ENCODE measurements around the gene CEP164.

Gene CEP164

DNA sequence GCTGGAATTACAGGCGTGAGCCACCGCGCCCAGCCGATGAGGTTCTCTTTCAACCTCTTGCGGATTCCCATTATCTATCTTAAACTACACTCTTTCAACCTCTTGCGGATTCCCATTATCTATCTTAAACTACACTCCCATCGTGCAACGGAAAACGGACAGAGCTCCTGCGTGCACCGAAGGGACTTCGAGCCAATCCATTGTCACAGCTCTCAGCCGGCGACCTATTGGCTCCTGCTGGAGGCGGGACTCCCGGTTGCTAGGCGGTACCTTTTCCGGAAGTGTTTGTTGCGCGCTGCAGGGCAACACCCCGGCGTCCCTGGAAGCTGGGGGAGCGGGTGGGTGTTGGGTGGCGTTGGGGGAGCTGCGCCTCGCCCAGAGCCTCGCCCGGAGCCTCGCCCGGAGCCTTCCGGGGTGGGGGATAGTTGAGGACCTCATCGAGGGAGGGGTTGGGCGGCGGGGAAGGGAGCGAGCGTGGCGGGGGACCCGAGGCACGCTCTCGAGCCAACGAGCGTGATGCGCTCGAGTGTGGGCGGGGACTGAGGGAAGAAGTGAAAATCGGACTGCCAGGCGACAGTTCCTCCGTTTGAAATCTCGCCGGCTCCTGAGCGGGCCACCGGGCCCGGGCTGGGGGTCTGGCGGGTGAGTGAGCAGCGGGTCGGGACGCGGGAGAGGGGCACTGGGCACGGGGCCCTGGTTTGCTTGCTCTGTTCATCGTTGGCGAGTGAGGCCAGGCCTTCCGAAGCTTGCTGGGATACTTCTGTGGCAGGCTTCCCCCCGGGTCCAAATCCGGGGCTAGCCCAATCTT is at the start of gene CEP164:
CEP164 (plus strand) TSS at position 288 of the 808 bp plus-strand sequence. CDS start 10,733 bp downstream, outside the sequence.
- peaks cover 6% of the 10 kb centered on the region for H3K4me1 Mint-ChIP-seq (ENCODE audit: low read depth)
- no peaks in the 10 kb centered on the region for H3K36me3 Mint-ChIP-seq (ENCODE audit: low read depth)
- H3K9me3 Mint-ChIP-seq: no peaks in the 10 kb centered on the region
- peaks cover 7% of the 10 kb centered on the region for H3K27me3 Mint-ChIP-seq (ENCODE audit: low read depth)
- peak within 1 kb of the TSS; percentile 66 for H3K27ac Mint-ChIP-seq
- DNase-seq (ENCODE audit: low spot score): peak; percentile 95
- H3K4me3 Mint-ChIP-seq: no peak within 1 kb of the TSS

DNA sequence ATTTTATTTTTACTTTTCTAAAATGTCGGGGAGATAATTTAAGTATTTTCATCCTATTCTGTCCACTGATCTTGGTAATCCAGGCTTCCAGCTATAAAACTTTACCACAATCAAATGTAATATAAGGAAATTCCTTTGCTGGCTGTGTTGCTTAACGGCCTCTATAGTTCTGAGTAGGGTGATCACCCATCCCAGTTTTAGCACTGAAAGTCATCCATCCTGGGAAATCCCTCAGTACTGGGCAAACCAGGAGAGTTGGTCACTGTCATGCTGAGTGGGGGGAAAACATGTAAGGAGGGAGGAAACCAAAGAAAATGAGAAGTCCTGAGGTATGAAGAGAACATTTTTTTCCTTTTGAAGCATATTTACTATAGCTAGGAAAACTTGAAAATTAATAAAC is 49.3 kb upstream of the CEP164 start:
- H3K4me1 Mint-ChIP-seq (ENCODE audit: low read depth): peaks cover 22% of the 10 kb centered on the region
- no peaks in the 10 kb centered on the region for H3K27me3 Mint-ChIP-seq (ENCODE audit: low read depth)
- peak overlapping the region; percentile 70 for H3K27ac Mint-ChIP-seq
- DNase-seq (ENCODE audit: low spot score): no peak
- H3K9me3 Mint-ChIP-seq: peaks cover 3% of the 10 kb centered on the region
- H3K4me3 Mint-ChIP-seq: peak overlapping the region; percentile 16
- peaks cover 32% of the 10 kb centered on the region for H3K36me3 Mint-ChIP-seq (ENCODE audit: low read depth)

DNA sequence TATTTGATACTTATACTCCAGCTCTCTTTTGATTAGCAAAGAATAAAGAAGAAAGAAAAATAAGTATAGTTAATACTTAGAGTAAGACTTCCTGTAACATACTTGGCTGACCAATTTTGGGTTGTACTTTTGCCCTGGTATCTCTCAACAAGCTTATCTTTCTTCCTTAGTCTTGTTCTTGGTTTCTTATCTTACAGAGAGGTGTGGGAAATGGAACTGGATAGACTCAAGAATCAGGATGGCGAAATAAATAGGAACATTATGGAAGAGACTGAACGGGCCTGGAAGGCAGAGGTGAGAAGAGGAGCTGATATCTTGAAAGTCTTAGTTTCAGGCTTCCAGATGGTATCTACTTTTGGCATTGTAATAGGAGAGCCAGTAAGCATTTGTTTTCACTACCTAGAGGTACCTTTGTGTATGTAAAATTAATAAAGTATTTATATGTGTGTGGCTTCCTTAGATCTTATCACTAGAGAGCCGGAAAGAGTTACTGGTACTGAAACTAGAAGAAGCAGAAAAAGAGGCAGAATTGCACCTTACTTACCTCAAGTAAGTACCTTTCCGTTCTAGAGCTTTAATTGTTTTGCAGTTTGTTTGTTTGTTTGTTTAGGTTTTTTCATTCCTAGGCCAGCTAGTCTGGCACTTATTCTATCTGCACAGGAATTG is 47.8 kb upstream of the CEP164 start:
- no peak for DNase-seq (ENCODE audit: low spot score)
- Mint-ChIP-seq H3K9me3 (no peaks in the 10 kb centered on the region), H3K36me3 (ENCODE audit: low read depth) (peaks cover 30% of the 10 kb centered on the region), H3K27me3 (ENCODE audit: low read depth) (no peaks in the 10 kb centered on the region), H3K27ac (peak overlapping the region; percentile 87), H3K4me3 (peak overlapping the region; percentile 60), H3K4me1 (ENCODE audit: low read depth) (peaks cover 22% of the 10 kb centered on the region)

DNA sequence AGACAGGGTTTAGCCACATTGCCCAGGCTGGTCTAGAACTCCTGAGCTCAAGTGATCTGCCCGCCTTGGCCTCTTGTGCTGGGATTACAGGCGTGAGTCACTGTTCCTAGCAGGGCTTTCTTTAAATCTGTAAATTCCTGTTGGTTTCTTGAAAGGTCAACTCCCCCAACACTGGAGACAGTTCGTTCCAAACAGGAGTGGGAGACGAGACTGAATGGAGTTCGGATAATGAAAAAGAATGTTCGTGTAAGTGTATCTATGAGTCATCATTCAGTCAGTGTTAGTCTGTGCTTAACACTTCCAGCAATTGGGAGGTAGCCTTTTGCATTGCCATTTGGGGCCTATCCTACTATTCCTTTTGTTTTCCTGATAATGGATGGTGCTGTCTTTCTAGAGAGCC is 46.5 kb upstream of the CEP164 start:
- Mint-ChIP-seq H3K27me3 (ENCODE audit: low read depth) (no peaks in the 10 kb centered on the region), H3K27ac (no peak overlapping the region), H3K4me3 (no peak overlapping the region), H3K9me3 (no peaks in the 10 kb centered on the region), H3K36me3 (ENCODE audit: low read depth) (peaks cover 24% of the 10 kb centered on the region), H3K4me1 (ENCODE audit: low read depth) (peaks cover 14% of the 10 kb centered on the region)
- no peak for DNase-seq (ENCODE audit: low spot score)

DNA sequence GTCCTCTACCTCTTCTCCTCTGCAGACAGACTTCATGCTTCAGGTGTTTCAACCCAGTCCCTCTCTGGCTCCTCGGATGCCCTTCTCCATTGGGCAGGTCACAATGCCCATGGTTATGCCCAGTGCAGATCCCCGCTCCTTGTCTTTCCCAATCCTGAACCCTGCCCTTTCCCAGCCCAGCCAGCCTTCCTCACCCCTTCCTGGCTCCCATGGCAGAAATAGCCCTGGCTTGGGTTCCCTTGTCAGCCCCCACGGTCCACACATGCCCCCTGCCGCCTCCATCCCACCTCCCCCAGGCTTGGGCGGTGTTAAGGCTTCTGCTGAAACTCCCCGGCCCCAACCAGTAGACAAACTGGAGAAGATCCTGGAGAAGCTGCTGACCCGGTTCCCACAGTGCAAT is 45.8 kb upstream of the CEP164 start:
- Mint-ChIP-seq H3K4me1 (ENCODE audit: low read depth) (peaks cover 14% of the 10 kb centered on the region), H3K9me3 (no peaks in the 10 kb centered on the region), H3K4me3 (no peak overlapping the region), H3K27me3 (ENCODE audit: low read depth) (no peaks in the 10 kb centered on the region), H3K27ac (no peak overlapping the region), H3K36me3 (ENCODE audit: low read depth) (peaks cover 24% of the 10 kb centered on the region)
- DNase-seq (ENCODE audit: low spot score): no peak

DNA sequence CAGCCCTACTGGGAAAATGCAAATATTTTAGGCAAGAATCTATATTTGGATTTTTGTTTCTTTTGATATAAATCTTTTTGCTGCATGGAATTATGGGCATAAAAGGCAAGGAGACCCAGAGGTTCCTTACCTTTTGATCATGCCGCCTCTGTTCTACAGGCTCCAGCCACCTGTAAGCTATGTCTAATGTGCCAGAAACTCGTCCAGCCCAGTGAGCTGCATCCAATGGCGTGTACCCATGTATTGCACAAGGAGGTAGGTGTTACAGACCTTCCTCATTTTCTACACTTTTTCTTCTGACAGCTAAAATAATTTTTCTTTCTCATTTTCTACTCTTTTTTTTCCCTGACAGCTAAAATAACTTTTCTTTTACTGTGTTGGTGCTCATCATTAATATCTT is 44.7 kb upstream of the CEP164 start:
- Mint-ChIP-seq H3K4me3 (no peak overlapping the region), H3K9me3 (no peaks in the 10 kb centered on the region), H3K36me3 (ENCODE audit: low read depth) (peaks cover 24% of the 10 kb centered on the region), H3K4me1 (ENCODE audit: low read depth) (peaks cover 14% of the 10 kb centered on the region), H3K27ac (no peak overlapping the region), H3K27me3 (ENCODE audit: low read depth) (no peaks in the 10 kb centered on the region)
- no peak for DNase-seq (ENCODE audit: low spot score)

DNA sequence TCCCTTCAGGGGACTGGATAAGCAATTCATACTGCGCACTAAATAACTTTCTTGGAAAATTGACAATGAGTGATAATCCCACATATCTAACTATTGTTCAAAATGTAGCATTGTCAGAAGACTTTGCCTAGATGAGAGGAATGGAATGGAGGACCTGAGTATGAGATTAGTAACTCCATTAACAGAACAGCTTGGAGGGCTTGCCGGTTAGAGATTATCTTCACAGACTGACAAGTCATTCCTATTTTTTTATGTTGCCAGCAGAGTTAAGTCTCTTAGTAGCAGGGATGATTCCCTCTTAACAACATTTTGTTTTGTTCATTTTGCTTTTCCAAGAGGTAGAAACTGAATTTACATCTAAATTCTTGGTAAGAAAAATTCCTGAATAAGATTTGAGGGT is 43.6 kb upstream of the CEP164 start:
- Mint-ChIP-seq H3K27me3 (ENCODE audit: low read depth) (no peaks in the 10 kb centered on the region), H3K36me3 (ENCODE audit: low read depth) (peaks cover 21% of the 10 kb centered on the region), H3K9me3 (no peaks in the 10 kb centered on the region), H3K4me3 (no peak overlapping the region), H3K27ac (no peak overlapping the region), H3K4me1 (ENCODE audit: low read depth) (peaks cover 14% of the 10 kb centered on the region)
- no peak for DNase-seq (ENCODE audit: low spot score)

DNA sequence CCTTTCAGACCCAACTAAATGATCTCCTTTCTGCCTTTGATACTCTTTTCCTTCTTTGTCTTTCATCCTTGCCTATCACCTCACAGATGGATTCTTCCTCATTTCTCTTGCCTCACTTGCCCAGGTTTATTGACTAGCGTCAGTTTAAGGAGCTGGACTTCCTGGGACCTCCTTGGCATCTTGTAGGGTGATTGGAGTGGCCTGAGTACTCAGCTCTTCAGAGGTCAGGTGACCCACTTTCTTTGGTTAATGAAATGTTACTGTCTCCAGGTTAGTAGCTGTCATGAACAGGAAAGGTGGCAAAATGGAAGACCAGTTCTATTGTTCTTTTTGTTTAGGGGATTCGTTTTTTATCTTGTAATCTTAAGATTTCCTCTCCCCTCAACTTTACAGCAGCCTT is 41.1 kb upstream of the CEP164 start:
- DNase-seq (ENCODE audit: low spot score): no peak
- peaks cover 18% of the 10 kb centered on the region for H3K36me3 Mint-ChIP-seq (ENCODE audit: low read depth)
- no peak overlapping the region for H3K4me3 Mint-ChIP-seq
- H3K9me3 Mint-ChIP-seq: no peaks in the 10 kb centered on the region
- no peak overlapping the region for H3K27ac Mint-ChIP-seq
- peaks cover 3% of the 10 kb centered on the region for H3K4me1 Mint-ChIP-seq (ENCODE audit: low read depth)
- no peaks in the 10 kb centered on the region for H3K27me3 Mint-ChIP-seq (ENCODE audit: low read depth)

DNA sequence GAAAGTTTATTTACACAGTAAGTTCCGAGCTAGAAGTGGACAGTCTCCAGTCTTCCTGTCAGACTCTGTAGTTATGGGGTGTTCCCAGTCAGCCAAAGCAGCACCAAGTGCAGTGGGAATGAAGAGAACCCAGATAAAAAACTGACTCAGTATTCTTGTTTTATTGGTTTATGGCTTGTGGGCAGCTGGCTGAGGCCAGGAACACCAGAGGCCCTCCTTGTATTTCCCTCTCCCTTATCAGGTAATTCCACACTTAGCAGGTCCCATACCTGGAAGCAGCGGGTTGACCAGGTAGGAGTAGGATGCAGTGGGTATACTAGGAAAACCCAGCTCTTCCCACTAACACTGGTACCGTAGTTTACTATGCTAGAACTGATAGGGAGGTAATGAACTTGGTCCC is 40.0 kb upstream of the CEP164 start:
- DNase-seq (ENCODE audit: low spot score): no peak
- peaks cover 9% of the 10 kb centered on the region for H3K36me3 Mint-ChIP-seq (ENCODE audit: low read depth)
- H3K9me3 Mint-ChIP-seq: no peaks in the 10 kb centered on the region
- H3K4me1 Mint-ChIP-seq (ENCODE audit: low read depth): peaks cover 3% of the 10 kb centered on the region
- no peak overlapping the region for H3K27ac Mint-ChIP-seq
- no peaks in the 10 kb centered on the region for H3K27me3 Mint-ChIP-seq (ENCODE audit: low read depth)
- no peak overlapping the region for H3K4me3 Mint-ChIP-seq

DNA sequence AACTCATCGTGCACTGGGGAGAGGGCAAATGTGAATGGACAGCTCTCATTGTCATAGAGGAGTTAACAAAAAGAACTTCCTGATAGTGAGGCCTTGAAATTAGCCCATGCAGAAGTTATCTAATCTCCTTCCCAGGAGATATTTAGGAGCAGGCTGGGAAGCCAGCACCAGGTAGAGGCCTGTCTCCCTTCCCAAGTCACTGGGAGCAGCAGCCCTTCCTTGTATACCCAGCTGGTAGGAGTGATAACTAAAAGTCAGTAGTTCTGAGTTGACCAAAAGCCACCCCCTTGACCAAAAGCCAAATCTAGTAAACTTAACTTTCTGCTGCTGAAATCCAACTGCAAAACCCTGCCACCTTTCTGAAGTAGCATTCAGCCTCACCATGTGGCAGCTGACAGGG is 37.9 kb upstream of the CEP164 start:
- no peaks in the 10 kb centered on the region for H3K27me3 Mint-ChIP-seq (ENCODE audit: low read depth)
- H3K36me3 Mint-ChIP-seq (ENCODE audit: low read depth): peaks cover 4% of the 10 kb centered on the region

DNA sequence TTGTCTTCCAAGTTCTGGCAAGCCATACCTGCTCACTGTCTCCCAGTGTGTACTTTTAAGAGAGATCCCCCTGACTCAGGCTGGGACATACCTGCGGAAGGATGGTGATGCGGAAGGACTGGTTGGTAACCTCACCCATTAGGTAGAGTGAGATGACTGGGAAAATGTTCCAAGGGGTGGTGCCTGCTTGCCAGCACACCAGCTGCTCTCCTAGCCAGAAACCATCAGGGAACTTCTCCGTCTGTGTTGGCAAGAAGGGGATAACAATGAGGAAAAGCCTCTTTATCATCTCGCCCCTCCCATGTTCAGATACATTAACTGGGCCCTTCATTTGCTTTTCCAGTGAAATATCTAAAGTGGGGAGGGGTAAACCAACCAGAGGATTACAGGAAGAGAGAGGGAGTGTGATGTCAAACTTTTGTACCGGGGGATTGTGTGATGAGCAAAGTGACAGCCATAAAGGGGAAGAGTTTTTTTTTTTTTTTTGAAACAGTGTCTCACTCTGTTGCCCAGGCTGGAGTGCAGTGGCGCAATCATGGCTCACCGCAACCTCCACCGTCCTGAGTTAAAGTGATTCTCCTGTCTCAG is 36.8 kb upstream of the CEP164 start, which contains the start of gene BACE1-AS:
BACE1-AS (plus strand) TSS at position 538 of the 588 bp plus-strand sequence.
- no peak for DNase-seq (ENCODE audit: low spot score)
- Mint-ChIP-seq H3K4me3 (no peak within 1 kb of the TSS), H3K27me3 (ENCODE audit: low read depth) (no peaks in the 10 kb centered on the region), H3K36me3 (ENCODE audit: low read depth) (peaks cover 2% of the 10 kb centered on the region), H3K9me3 (no peaks in the 10 kb centered on the region), H3K27ac (no peak within 1 kb of the TSS), H3K4me1 (ENCODE audit: low read depth) (peaks cover 3% of the 10 kb centered on the region)

More for the DNA sequence above, 37.9 kb upstream of the CEP164 start:
- DNase-seq (ENCODE audit: low spot score): no peak
- Mint-ChIP-seq H3K4me1 (ENCODE audit: low read depth) (peaks cover 3% of the 10 kb centered on the region), H3K9me3 (no peaks in the 10 kb centered on the region), H3K4me3 (no peak overlapping the region), H3K27ac (no peak overlapping the region)

DNA sequence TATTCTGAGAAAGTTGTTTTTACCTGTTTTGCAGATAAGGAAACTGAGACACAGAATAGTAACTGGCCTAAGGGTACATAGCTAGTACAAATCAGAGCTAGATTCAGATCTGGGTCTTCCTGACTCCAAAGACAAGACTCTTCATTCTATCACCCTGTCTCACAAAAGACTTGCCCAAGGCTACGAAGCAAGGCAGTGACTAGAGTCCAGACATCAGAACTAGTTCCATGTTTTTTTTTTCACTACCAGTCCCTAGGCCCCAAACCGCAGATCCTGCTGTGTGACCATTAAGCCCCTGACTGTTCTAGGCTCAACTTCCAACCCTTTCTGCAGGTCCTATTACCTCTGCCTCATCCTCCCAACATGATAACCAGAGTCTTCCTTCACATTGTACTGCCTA is 35.0 kb upstream of the CEP164 start:
- no peaks in the 10 kb centered on the region for H3K9me3 Mint-ChIP-seq
- no peak overlapping the region for H3K4me3 Mint-ChIP-seq
- no peaks in the 10 kb centered on the region for H3K27me3 Mint-ChIP-seq (ENCODE audit: low read depth)
- no peak for DNase-seq (ENCODE audit: low spot score)
- peaks cover 3% of the 10 kb centered on the region for H3K4me1 Mint-ChIP-seq (ENCODE audit: low read depth)
- H3K36me3 Mint-ChIP-seq (ENCODE audit: low read depth): peaks cover 2% of the 10 kb centered on the region
- H3K27ac Mint-ChIP-seq: no peak overlapping the region

DNA sequence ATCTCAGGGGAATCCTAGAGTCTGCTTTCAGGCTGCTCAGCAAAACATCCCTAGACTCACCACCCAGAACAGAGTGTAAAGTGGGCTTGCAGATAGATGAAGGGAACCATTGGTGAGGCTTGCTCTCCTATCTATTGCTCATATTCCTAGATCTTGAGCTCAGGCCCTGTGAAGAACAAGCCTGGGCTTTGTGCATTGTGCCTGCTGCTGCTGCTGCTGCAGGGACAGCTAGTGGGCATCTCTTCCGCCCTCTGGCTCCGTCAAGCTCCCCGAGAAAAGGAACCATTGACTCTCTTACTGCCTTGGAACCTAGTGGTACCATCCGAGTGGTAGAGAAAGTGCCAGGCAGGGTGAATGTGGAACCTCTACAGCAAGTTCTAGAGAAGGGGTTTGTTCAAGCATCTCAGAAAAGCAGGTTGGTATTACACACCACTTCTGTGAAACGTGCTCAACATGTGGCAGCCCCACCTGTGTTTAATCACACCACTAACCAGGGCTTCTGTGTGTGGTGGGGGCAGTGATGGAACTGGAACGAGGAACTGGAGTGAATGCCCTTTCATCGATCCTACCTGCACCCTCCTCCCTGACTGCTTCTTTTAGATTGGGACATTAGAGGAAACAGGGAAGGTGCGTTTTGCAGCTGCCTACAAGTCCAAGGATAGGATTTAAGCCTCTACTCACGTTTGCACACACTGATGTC is 32.1 kb upstream of the CEP164 start:
- no peaks in the 10 kb centered on the region for H3K4me1 Mint-ChIP-seq (ENCODE audit: low read depth)
- no peak overlapping the region for H3K4me3 Mint-ChIP-seq
- no peaks in the 10 kb centered on the region for H3K27me3 Mint-ChIP-seq (ENCODE audit: low read depth)
- no peak for DNase-seq (ENCODE audit: low spot score)
- H3K9me3 Mint-ChIP-seq: no peaks in the 10 kb centered on the region
- peaks cover 2% of the 10 kb centered on the region for H3K36me3 Mint-ChIP-seq (ENCODE audit: low read depth)
- no peak overlapping the region for H3K27ac Mint-ChIP-seq

DNA sequence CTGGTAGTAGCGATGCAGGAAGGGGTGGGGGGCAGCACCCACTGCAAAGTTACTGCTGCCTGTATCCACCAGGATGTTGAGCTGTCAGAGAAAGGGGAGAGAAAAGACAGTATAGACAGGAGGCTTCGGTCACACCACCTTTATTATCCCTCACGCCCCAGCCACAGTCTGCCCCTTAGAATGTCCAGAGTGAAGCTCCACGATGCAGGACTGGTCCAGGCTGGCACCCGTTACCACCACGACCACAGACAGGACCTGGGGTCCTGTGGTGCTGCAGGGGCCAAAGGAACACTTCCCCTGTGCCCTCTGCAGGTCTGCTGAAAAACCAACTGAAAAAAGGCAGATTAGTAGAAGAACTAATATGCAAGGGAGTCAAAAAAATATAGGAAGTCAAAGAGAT is 30.8 kb upstream of the CEP164 start:
- no peak for DNase-seq (ENCODE audit: low spot score)
- no peak overlapping the region for H3K27ac Mint-ChIP-seq
- H3K27me3 Mint-ChIP-seq (ENCODE audit: low read depth): no peaks in the 10 kb centered on the region
- no peaks in the 10 kb centered on the region for H3K36me3 Mint-ChIP-seq (ENCODE audit: low read depth)
- H3K4me1 Mint-ChIP-seq (ENCODE audit: low read depth): no peaks in the 10 kb centered on the region
- no peak overlapping the region for H3K4me3 Mint-ChIP-seq
- no peaks in the 10 kb centered on the region for H3K9me3 Mint-ChIP-seq

All from T-helper 2 cell treated with Interferon-gamma antibody and Interleukin-4, amounts not matched to agents 5 μg/mL and 100 μg/mL, for 36 hours (primary cell).